NOMO-1 treated with DMSO at 0.1 percent for 48 hours (cell line): ENCODE measurements around the gene PHPT1.
"Not testable (repeated sequence)": the region's sequence is repeated elsewhere in the genome, so short reads cannot be mapped to it uniquely, and the experiment has no call there.

Source experiments
- DNase-seq: peaks from one replicate; lab custom pipeline; 2025; ENCODE audit not compliant: unreplicated experiment; lab: John Stamatoyannopoulos, UW

PHPT1 gene

GRCh38 chr9:136823136-136824046 is 25.8 kb upstream of the PHPT1 start:
- DNase-seq: no peak

- no peak for DNase-seq
Observed at GRCh38 chr9:136824496-136825225, 24.5 kb upstream of the PHPT1 start.

GRCh38 chr9:136825295-136826187 is 23.7 kb upstream of the PHPT1 start:
- DNase-seq: no peak

GRCh38 chr9:136826188-136826541 is 23.0 kb upstream of the PHPT1 start:
- DNase-seq: no peak

GRCh38 chr9:136826703-136827582 is 22.3 kb upstream of the PHPT1 start:
- DNase-seq: no peak

- DNase-seq: no peak
Observed at GRCh38 chr9:136827794-136828473, 21.3 kb upstream of the PHPT1 start.

GRCh38 chr9:136828474-136829140 is 20.6 kb upstream of the PHPT1 start:
- no peak for DNase-seq

- no peak for DNase-seq
Observed at GRCh38 chr9:136829412-136829811, 19.8 kb upstream of the PHPT1 start.

- DNase-seq: no peak
Observed at GRCh38 chr9:136829981-136830885, 19.0 kb upstream of the PHPT1 start.

- DNase-seq: no peak
Observed at GRCh38 chr9:136831002-136831719, 18.0 kb upstream of the PHPT1 start.

GRCh38 chr9:136831720-136832104 is 17.5 kb upstream of the PHPT1 start:
- no peak for DNase-seq

- no peak for DNase-seq
Observed at GRCh38 chr9:136832581-136832980, 16.6 kb upstream of the PHPT1 start.

GRCh38 chr9:136833381-136834048 is 15.7 kb upstream of the PHPT1 start:
- not testable (repeated sequence) for DNase-seq

- DNase-seq: no peak
Observed at GRCh38 chr9:136835162-136835931, 13.9 kb upstream of the PHPT1 start.

- DNase-seq: no peak
Observed at GRCh38 chr9:136835932-136836904, 13.0 kb upstream of the PHPT1 start.
